GM12878 (cell line): Measurements from ENCODE around the gene FBXL15. TPM values are rescaled to one million over a fixed set of nuclear protein-coding genes. Genes with fewer than 3 reads are reported as not detected.

Experiments
- ATAC-seq: fragments of 200-7000 bp; cut with Tn5 transposase; 3 replicates; pipeline ENCODE4 v1.9.1; 2020; ENCODE audit warnings: mild to moderate bottlenecking, moderate library complexity
- BruUV-seq: library from RNA; stranded (reverse); fragments of 400-500 nt; replicated peaks from 2 replicates; lab custom pipeline; 2021; lab: Mats Ljungman, UMichigan
- CTCF ChIA-PET: fragments of 300-600 bp; sonication (Branson Sonifier 250); formaldehyde crosslinking; extraction: SDS; loops from one replicate; lab custom pipeline; 2021; ENCODE audit warnings: inconsistent platforms; lab: Yijun Ruan, JAX
- POLR2A ChIA-PET: fragments of 350-600 bp; formaldehyde crosslinking; extraction: SDS; loops from one replicate; lab custom pipeline; 2021; ENCODE audit warnings: inconsistent platforms; lab: Charles Lee
- RAD21 ChIA-PET: fragments of 300-600 bp; sonication (Branson Sonifier 250); formaldehyde crosslinking; loops from one replicate; lab custom pipeline; 2023; ENCODE audit warnings: antibody characterized with exemption; ENCODE audit not compliant: unreplicated experiment; lab: Charles Lee
- SMC1A ChIA-PET: fragments of 300-600 bp; sonication (Branson Sonifier 250); formaldehyde crosslinking; loops from one replicate; lab custom pipeline; 2023; ENCODE audit not compliant: unreplicated experiment, uncharacterized antibody; lab: Charles Lee
- DNase-seq: peaks from one replicate; pipeline ENCODE4 v3.0.0-alpha.2; 2011; ENCODE audit warnings: low read depth, low spot score
- FAIRE-seq: peaks from 3 replicates; lab custom pipeline; 2011; peaks lifted over from hg19 to GRCh38; lab: Jason Lieb, UNC
- H2AFZ ChIP-seq: 2 replicates; pipeline ENCODE4 v1.6.0; 2011; ENCODE audit warnings: low read depth, low read length, control low read depth; ENCODE audit not compliant: control insufficient read depth
- H3K27ac ChIP-seq: 2 replicates; pipeline ENCODE4 v1.5.1; 2011; ENCODE audit warnings: control low read depth; ENCODE audit not compliant: control insufficient read depth, insufficient read depth
- H3K27me3 ChIP-seq, 2 experiments: replicated peaks in 1 of 2; 2 replicates each; pipeline versions ENCODE4 v1.6.0 to v1.6.1; 2011; ENCODE audit warnings: low read length in 1 of 2; ENCODE audit not compliant: control insufficient read depth in 2 of 2, insufficient read depth in 2 of 2
- H3K36me3 ChIP-seq, 2 experiments: 2 replicates each; pipeline ENCODE4 v1.5.1; 2011; ENCODE audit warnings: low read length in 1 of 2; ENCODE audit not compliant: control insufficient read depth in 2 of 2, insufficient read depth in 2 of 2
- H3K4me1 ChIP-seq: 2 replicates; pipeline ENCODE4 v1.6.1; 2011; ENCODE audit warnings: mild to moderate bottlenecking, low read length, moderate library complexity, mixed read lengths; ENCODE audit not compliant: control insufficient read depth, insufficient read depth
- H3K4me2 ChIP-seq: 2 replicates; pipeline ENCODE4 v1.6.0; 2011; ENCODE audit warnings: control low read depth; ENCODE audit not compliant: control insufficient read depth, insufficient read depth
- H3K4me3 ChIP-seq: fragments of 200-600 bp; sonication (generic); 2 replicates; pipeline ENCODE4 v1.5.1; 2016
- H3K79me2 ChIP-seq: 2 replicates; pipeline ENCODE4 v1.6.0; 2011; ENCODE audit warnings: low read length; ENCODE audit not compliant: control insufficient read depth, insufficient read depth
- H3K9ac ChIP-seq: 2 replicates; pipeline ENCODE4 v1.8.0; 2011; ENCODE audit warnings: low read length, control low read depth, mixed read lengths; ENCODE audit not compliant: control insufficient read depth, insufficient read depth
- H3K9me3 ChIP-seq: replicated peaks from 3 replicates; pipeline ENCODE4 v1.5.1; 2011; ENCODE audit warnings: mild to moderate bottlenecking, low read length; ENCODE audit not compliant: control insufficient read depth, insufficient read depth
- H4K20me1 ChIP-seq: 2 replicates; pipeline ENCODE4 v1.6.0; 2011; ENCODE audit not compliant: control insufficient read depth, insufficient read depth
- CUX1 ChIP-seq: IDR thresholded peaks from 2 replicates; pipeline ENCODE4 v1.6.1; 2012; ENCODE audit warnings: improper control_type of control experiment, low read depth, low read length; ENCODE audit not compliant: insufficient replicate concordance
- EGR1 ChIP-seq, 2 experiments: IDR thresholded peaks; 1 replicate in 1 of 2; 2 replicates in 1 of 2; pipeline ENCODE4 v1.6.1; 2011 to 2012; ENCODE audit warnings: low read depth in 2 of 2, low read length in 2 of 2, borderline replicate concordance in 1 of 2, mild to moderate bottlenecking in 1 of 2, moderate library complexity in 1 of 2
- EP300 ChIP-seq, 2 experiments: fragments of 150-350 bp in 1 of 2; IDR thresholded peaks; 2 replicates each; pipeline ENCODE4 v1.6.1; 2011 to 2012; ENCODE audit warnings: low read depth in 2 of 2, low read length in 2 of 2, borderline replicate concordance in 1 of 2, improper control_type of control experiment in 1 of 2, inconsistent platforms in 1 of 2; ENCODE audit not compliant: control insufficient read depth in 1 of 2
- NKRF ChIP-seq: fragments of 450-650 bp; conservative IDR thresholded peaks from 2 replicates; pipeline ENCODE4 v1.6.1; 2017; ENCODE audit warnings: mild to moderate bottlenecking, moderate library complexity
- SPI1 ChIP-seq: IDR thresholded peaks from 2 replicates; pipeline ENCODE4 v1.6.1; 2011; ENCODE audit warnings: low read depth, mild to moderate bottlenecking, low read length, moderate library complexity, borderline replicate concordance; ENCODE audit not compliant: insufficient read depth
- USF2 ChIP-seq: IDR thresholded peaks from 2 replicates; pipeline ENCODE4 v1.6.1; 2011; ENCODE audit warnings: low read depth, low read length, improper control_type of control experiment, borderline replicate concordance
- WGBS: methylation state at CpG from one replicate; pipeline ENCODE4 v1.1.6; 2016; ENCODE audit warnings: low lambda C conversion rate; ENCODE audit not compliant: insufficient replicate concordance, insufficient coverage; ENCODE audit errors: missing lambda C conversion rate; 5-methylcytosine and 5-hydroxymethylcytosine counted together
- in situ Hi-C: fragments of 300-500 bp; cut with MboI; formaldehyde crosslinking; loops from 9 replicates; pipeline ENCODE4 v1.14.3; 2018; ENCODE audit warnings: mixed read lengths
- intact Hi-C: fragments of 100-400 bp; cut with micrococcal nuclease; formaldehyde crosslinking; loops from one replicate; pipeline ENCODE4 v1.14.2; 2022; ENCODE audit not compliant: unreplicated experiment
- polyA plus RNA-seq, 11 experiments: library from polyadenylated mRNA; depleted of rRNA in 4 of 11; unstranded in 6 of 11; stranded (reverse) in 5 of 11; fragments of >200 nt; fragmentation: Nextera tagmentation in 4 of 11; fragmentation: Illumina TruSeq in 1 of 11; extraction: Ambion mirVana in 4 of 11; extraction: Trizol in 1 of 11; gene quantifications; 1 replicate in 1 of 11; 2 replicates in 10 of 11; pipeline versions ENCODE4 v1.2.1 to v1.2.3, GENCODE V29; 2011 to 2016; ENCODE audit warnings: inconsistent platforms in 2 of 11, missing spikeins in 2 of 11, low read depth in 1 of 11
- total RNA-seq, 4 experiments: library from RNA; depleted of rRNA in 3 of 4; stranded (reverse); fragments of >200 nt in 3 of 4; fragmentation: Illumina TruSeq in 1 of 4; extraction: Trizol in 1 of 4; gene quantifications; 2 replicates each; pipeline versions ENCODE4 v1.2.1 to v1.2.3, GENCODE V29; 2013 to 2021
- TF ChIP-seq, protein P1 (sequence below): fragments of 450-650 bp; IDR thresholded peaks from 2 replicates; pipeline ENCODE4 v1.6.1; 2016; ENCODE audit warnings: mild to moderate bottlenecking

FBXL15 gene
- total and polyA plus RNA-seq, 10 of the 15 experiments (the other 5 are each of a cell fraction or from before 2014, with no cell fraction given), result 0.13 to 21.3 (median 7.9) TPM

- H3K4me2 ChIP-seq, result no peak overlapping the region
- H3K4me3 ChIP-seq, result no peak overlapping the region
- H2AFZ ChIP-seq, result no peak overlapping the region
- RAD21 ChIA-PET, result interaction anchor here (1.0 to 1.3 kb wide), 2 partner anchors 13 to 67 kb away, joined by 3 to 4 read pairs; partner anchors contain the start of gene FBXL15
- H3K27ac ChIP-seq, result no peak overlapping the region
- H3K9ac ChIP-seq, result no peak overlapping the region
- H3K4me1 ChIP-seq, result peaks cover 1% of the 10 kb centered on the region
- CTCF ChIA-PET, result interaction anchor here (0.6 to 2.4 kb wide), 2 partner anchors 14 to 67 kb away, joined by 3 to 6 read pairs; no protein-coding TSS in a partner anchor
- FAIRE-seq (no peak), DNase-seq (no peak), ATAC-seq (no peak)
- POLR2A ChIA-PET, result interaction anchor here (0.6 kb wide), 1 partner anchor 49 kb away, joined by 4 read pairs; no protein-coding TSS in a partner anchor
- SMC1A ChIA-PET, result no interaction called here
- intact Hi-C loops, result no loop called here
- peaks cover 17 to 21% of the 10 kb centered on the region in 2 experiments for H3K27me3 ChIP-seq
- no peaks in the 10 kb centered on the region for H3K79me2 ChIP-seq
- 46% methylated on average over 13 of the region's 13 CpGs for WGBS
- in situ Hi-C loops, result loop anchor here (5.0 kb wide), 1 partner anchor 180 kb away; the partner anchor contains the start of gene ELOVL3
- H3K36me3 ChIP-seq, result peaks cover under 1 to 3% of the 10 kb centered on the region in 2 experiments; a peak in 3 of 4 replicates
- no TSS peak for BruUV-seq
- no peaks in the 10 kb centered on the region for H3K9me3 ChIP-seq
- H4K20me1 ChIP-seq, result peaks cover under 1% of the 10 kb centered on the region; the same call in 1 of the 2 replicates
- TF ChIP-seq NKRF (no peak), SPI1 (peak; percentile 7; the same call in 1 of the 2 replicates), USF2 (no peak), CUX1 (no peak), EP300 (IDR thresholded peaks at IDR 0.05; ENCODE audit: borderline replicate concordance in 1 of 2, control insufficient read depth in 1 of 2, low read depth in 2 of 2, low read length in 2 of 2) (no peak), EGR1 (IDR thresholded peaks at IDR 0.05; ENCODE audit: borderline replicate concordance in 1 of 2, low read depth in 2 of 2, low read length in 2 of 2) (no peak)
- TF ChIP-seq, protein P1, sequence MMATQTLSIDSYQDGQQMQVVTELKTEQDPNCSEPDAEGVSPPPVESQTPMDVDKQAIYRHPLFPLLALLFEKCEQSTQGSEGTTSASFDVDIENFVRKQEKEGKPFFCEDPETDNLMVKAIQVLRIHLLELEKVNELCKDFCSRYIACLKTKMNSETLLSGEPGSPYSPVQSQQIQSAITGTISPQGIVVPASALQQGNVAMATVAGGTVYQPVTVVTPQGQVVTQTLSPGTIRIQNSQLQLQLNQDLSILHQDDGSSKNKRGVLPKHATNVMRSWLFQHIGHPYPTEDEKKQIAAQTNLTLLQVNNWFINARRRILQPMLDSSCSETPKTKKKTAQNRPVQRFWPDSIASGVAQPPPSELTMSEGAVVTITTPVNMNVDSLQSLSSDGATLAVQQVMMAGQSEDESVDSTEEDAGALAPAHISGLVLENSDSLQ, result no peak
Measured at GRCh38 chr10:102407425-102408130, 13.1 kb upstream of the FBXL15 start.
